Small intestine (tissue), 7 donors: Measurements from ENCODE around the gene FNDC3B. TPM values are rescaled to one million over a fixed set of nuclear protein-coding genes. Genes with fewer than 3 reads are reported as not detected.
A peak's percentile ranks its signal among the peaks of the same experiment; 100 is the strongest.

ENCODE experiments used
- DNase-seq, 2 donors: peaks; one replicate each; pipeline versions ENCODE4 v3.0.0 to v3.0.0-alpha.2; 2013
- FAIRE-seq: peaks from 2 replicates; lab custom pipeline; 2012; peaks lifted over from hg19 to GRCh38; lab: Jason Lieb, UNC
- H3K27ac ChIP-seq, 3 donors: one replicate each; pipeline ENCODE4 v1.5.1; 2013; ENCODE audit warnings: low read length in 2 of 3, mild to moderate bottlenecking in 2 of 3, control low read depth in 1 of 3, inconsistent platforms in 1 of 3, low read depth in 1 of 3, moderate library complexity in 1 of 3
- H3K27me3 ChIP-seq, 3 donors: one replicate each; pipeline ENCODE4 v1.6.1; 2013; ENCODE audit warnings: low read length in 3 of 3, inconsistent platforms in 1 of 3; ENCODE audit not compliant: control insufficient read depth in 3 of 3, insufficient read depth in 3 of 3
- H3K36me3 ChIP-seq, 3 donors: one replicate each; pipeline ENCODE4 v1.6.1; 2013; ENCODE audit warnings: low read length in 3 of 3, inconsistent platforms in 1 of 3, low read depth in 1 of 3, mild to moderate bottlenecking in 1 of 3, moderate library complexity in 1 of 3; ENCODE audit not compliant: control insufficient read depth in 3 of 3, insufficient read depth in 2 of 3
- H3K4me1 ChIP-seq, 3 donors: one replicate each; pipeline ENCODE4 v1.6.1; 2013; ENCODE audit warnings: low read length in 2 of 3, inconsistent platforms in 1 of 3, low read depth in 1 of 3, mild to moderate bottlenecking in 1 of 3, moderate library complexity in 1 of 3; ENCODE audit not compliant: control insufficient read depth in 3 of 3, insufficient read depth in 2 of 3
- H3K4me3 ChIP-seq, 3 donors: one replicate each; pipeline ENCODE4 v1.5.1; 2013; ENCODE audit warnings: low read length in 3 of 3, control low read depth in 1 of 3, inconsistent platforms in 1 of 3, low read depth in 1 of 3, mild to moderate bottlenecking in 1 of 3, moderate library complexity in 1 of 3
- H3K9me3 ChIP-seq, 2 donors: one replicate each; pipeline ENCODE4 v1.6.1; 2013; ENCODE audit warnings: low read depth in 1 of 2, low read length in 1 of 2; ENCODE audit not compliant: control insufficient read depth in 2 of 2, insufficient read depth in 1 of 2
- WGBS, 3 donors: extraction: QIAGEN DNeasy Blood & Tissue Kit; methylation state at CpG; one replicate each; pipeline ENCODE4 v1.1.7; 2013; 5-methylcytosine and 5-hydroxymethylcytosine counted together
- polyA plus RNA-seq, 4 donors: library from polyadenylated mRNA; stranded (reverse) in 3 of 4; unstranded in 1 of 4; fragments of 200-250 nt in 3 of 4; fragments of 120-200 nt in 1 of 4; gene quantifications; one replicate each; pipeline versions ENCODE4 v1.2.1 to v1.2.3, GENCODE V29; 2013
- donor health status: healthy with polysubstance abuse.
- donor health status: control.
- donor health status: control.
- donor health status: Bipolar disorder and iron deficiency.
- donor health status: healthy.

FNDC3B gene
- polyA plus RNA-seq, 4 donors = 6.0 to 24.7 (median 10.1) TPM

DNA sequence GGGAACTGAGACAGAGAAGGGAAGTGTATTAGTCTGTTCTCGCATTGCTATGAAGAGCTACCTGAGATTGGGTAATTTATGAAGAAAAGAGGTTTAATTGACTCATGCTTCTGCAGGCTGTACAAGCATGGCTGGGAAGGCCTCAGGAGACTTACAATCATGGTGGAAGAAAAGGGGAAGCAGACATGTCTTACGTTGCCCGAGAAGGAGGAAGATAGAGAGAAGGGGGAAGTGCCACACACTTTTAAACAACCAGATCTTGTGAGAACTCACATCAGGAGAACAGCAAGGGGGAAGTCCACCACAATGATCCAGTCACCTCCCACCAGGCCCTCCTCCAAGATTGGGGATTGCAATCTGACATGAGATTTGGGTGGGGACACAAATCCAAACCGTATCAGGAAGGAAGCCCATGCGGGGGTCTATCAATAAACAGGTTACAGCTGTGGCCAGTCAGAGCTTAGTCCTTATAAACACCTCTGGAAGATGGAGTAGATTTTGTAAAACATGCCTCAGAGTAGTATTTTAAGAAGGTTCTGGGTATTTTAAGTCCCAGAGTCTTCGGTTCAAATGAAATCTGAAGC is 254.9 kb downstream of the FNDC3B start:
- H3K4me1 ChIP-seq = peaks cover 0 to 3% (median 2%) of the 10 kb centered on the region in 3 donors
- H3K36me3 ChIP-seq = peaks cover 5 to 20% (median 5%) of the 10 kb centered on the region in 3 donors
- no peak overlapping the region for H3K4me3 ChIP-seq
- H3K27me3 ChIP-seq = no peaks in the 10 kb centered on the region
- no peaks in the 10 kb centered on the region for H3K9me3 ChIP-seq
- no peak overlapping the region for H3K27ac ChIP-seq
- no peak for DNase-seq
- no peak for FAIRE-seq
- WGBS, 3 donors = 84 to 96% (median 95%) methylated on average over 6 of the region's 6 CpGs

- no peak for DNase-seq
- 92 to 95% (median 93%) methylated on average over 9 of the region's 9 CpGs for WGBS, 3 donors
These were observed 257.0 kb downstream of the FNDC3B start for GRCh38 chr3:172296248-172296974.

GRCh38 chr3:172296975-172297332 is 257.6 kb downstream of the FNDC3B start:
- H3K27ac ChIP-seq = no peak overlapping the region
- WGBS, 3 donors = 95 to 100% (median 96%) methylated on average over 2 of the region's 2 CpGs
- H3K4me1 ChIP-seq = no peaks in the 10 kb centered on the region
- DNase-seq = no peak
- H3K36me3 ChIP-seq = peaks cover 5 to 21% (median 5%) of the 10 kb centered on the region in 3 donors
- no peak for FAIRE-seq
- H3K9me3 ChIP-seq = no peaks in the 10 kb centered on the region
- H3K4me3 ChIP-seq = no peak overlapping the region
- H3K27me3 ChIP-seq = no peaks in the 10 kb centered on the region

More at GRCh38 chr3:172296248-172296974, 257.0 kb downstream of the FNDC3B start:
- Histone ChIP-seq H3K36me3 (peaks cover 5 to 18% (median 5%) of the 10 kb centered on the region in 3 donors), H3K27me3 (no peaks in the 10 kb centered on the region), H3K4me1 (no peaks in the 10 kb centered on the region), H3K4me3 (no peak overlapping the region), H3K27ac (peak overlapping the region in 1 of 3 donors; percentile 20), H3K9me3 (no peaks in the 10 kb centered on the region)
- FAIRE-seq = no peak

GRCh38 chr3:172298247-172298646 is 258.9 kb downstream of the FNDC3B start:
- no peaks in the 10 kb centered on the region for H3K9me3 ChIP-seq
- H3K27me3 ChIP-seq = no peaks in the 10 kb centered on the region
- no peak overlapping the region for H3K27ac ChIP-seq
- no peaks in the 10 kb centered on the region for H3K4me1 ChIP-seq
- no peak overlapping the region for H3K4me3 ChIP-seq
- WGBS, 3 donors = 84 to 90% (median 89%) methylated on average over 3 of the region's 3 CpGs
- no peak for FAIRE-seq
- no peak for DNase-seq
- H3K36me3 ChIP-seq = peaks cover 5 to 24% (median 5%) of the 10 kb centered on the region in 3 donors

- DNase-seq (no peak), FAIRE-seq (peak; percentile 5)
- Histone ChIP-seq H3K9me3 (no peaks in the 10 kb centered on the region), H3K27ac (no peak overlapping the region), H3K36me3 (peaks cover 3 to 29% (median 5%) of the 10 kb centered on the region in 3 donors), H3K4me1 (no peaks in the 10 kb centered on the region), H3K4me3 (no peak overlapping the region), H3K27me3 (no peaks in the 10 kb centered on the region)
- 37 to 65% (median 62%) methylated on average over 2 of the region's 2 CpGs for WGBS, 3 donors
These were observed 260.8 kb downstream of the FNDC3B start for GRCh38 chr3:172300187-172300586.

- DNase-seq = no peak
- 77 to 88% (median 83%) methylated on average over 5 of the region's 5 CpGs for WGBS, 3 donors
- no peaks in the 10 kb centered on the region for H3K27me3 ChIP-seq
- no peak overlapping the region for H3K4me3 ChIP-seq
- no peak for FAIRE-seq
- H3K27ac ChIP-seq = no peak overlapping the region
- peaks cover 0 to 5% (median 0%) of the 10 kb centered on the region in 3 donors for H3K4me1 ChIP-seq
- H3K36me3 ChIP-seq = peaks cover 3 to 29% (median 3%) of the 10 kb centered on the region in 3 donors
- H3K9me3 ChIP-seq = no peaks in the 10 kb centered on the region
These were observed 261.5 kb downstream of the FNDC3B start for GRCh38 chr3:172300862-172301261.

GRCh38 chr3:172302203-172302602 is 262.8 kb downstream of the FNDC3B start:
- Histone ChIP-seq H3K27ac (no peak overlapping the region), H3K36me3 (peaks cover 3 to 20% (median 3%) of the 10 kb centered on the region in 3 donors)
- FAIRE-seq = no peak

DNA sequence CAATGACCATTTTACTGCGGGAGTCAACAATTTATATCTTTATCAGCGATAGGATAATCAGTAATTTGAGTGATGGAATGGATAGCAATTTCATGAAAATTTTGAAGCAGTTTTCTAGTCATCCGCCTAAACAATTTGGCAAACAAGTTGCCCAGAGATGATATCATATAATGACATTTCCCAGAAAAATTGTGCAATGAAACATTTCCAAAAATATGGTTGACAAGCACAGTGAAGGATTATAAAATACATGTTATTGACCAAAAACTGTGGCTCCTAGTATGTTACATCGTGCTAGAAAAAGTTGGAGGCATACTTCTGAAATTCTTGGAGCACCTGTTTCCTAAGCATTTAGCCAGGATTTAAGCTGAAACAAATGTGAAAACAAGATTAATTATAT is 263.8 kb downstream of the FNDC3B start:
- FAIRE-seq (no peak), DNase-seq (no peak)
- no peak overlapping the region for H3K4me3 ChIP-seq
- peaks cover 0 to 10% (median 0%) of the 10 kb centered on the region in 3 donors for H3K4me1 ChIP-seq
- no peaks in the 10 kb centered on the region for H3K9me3 ChIP-seq
- no peaks in the 10 kb centered on the region for H3K27me3 ChIP-seq
- 76 to 92% (median 89%) methylated on average over 4 of the region's 4 CpGs for WGBS, 3 donors
- peaks cover 3 to 20% (median 3%) of the 10 kb centered on the region in 3 donors for H3K36me3 ChIP-seq
- no peak overlapping the region for H3K27ac ChIP-seq

More at GRCh38 chr3:172302203-172302602, 262.8 kb downstream of the FNDC3B start:
- DNase-seq = no peak
- Histone ChIP-seq H3K27me3 (no peaks in the 10 kb centered on the region), H3K4me1 (peaks cover 0 to 10% (median 0%) of the 10 kb centered on the region in 3 donors), H3K9me3 (no peaks in the 10 kb centered on the region), H3K4me3 (no peak overlapping the region)
- 93 to 94% (median 93%) methylated on average over 2 of the region's 2 CpGs for WGBS, 3 donors
